ENCODE data around the gene ZBTB9. TPM values are rescaled to one million over a fixed set of nuclear protein-coding genes. Genes with fewer than 3 reads are reported as not detected.

ZBTB9 gene
- total RNA-seq, 4 donors from 2014 or later: 0.70 to 5.0 (median 2.6) TPM; not detected in 1

DNA sequence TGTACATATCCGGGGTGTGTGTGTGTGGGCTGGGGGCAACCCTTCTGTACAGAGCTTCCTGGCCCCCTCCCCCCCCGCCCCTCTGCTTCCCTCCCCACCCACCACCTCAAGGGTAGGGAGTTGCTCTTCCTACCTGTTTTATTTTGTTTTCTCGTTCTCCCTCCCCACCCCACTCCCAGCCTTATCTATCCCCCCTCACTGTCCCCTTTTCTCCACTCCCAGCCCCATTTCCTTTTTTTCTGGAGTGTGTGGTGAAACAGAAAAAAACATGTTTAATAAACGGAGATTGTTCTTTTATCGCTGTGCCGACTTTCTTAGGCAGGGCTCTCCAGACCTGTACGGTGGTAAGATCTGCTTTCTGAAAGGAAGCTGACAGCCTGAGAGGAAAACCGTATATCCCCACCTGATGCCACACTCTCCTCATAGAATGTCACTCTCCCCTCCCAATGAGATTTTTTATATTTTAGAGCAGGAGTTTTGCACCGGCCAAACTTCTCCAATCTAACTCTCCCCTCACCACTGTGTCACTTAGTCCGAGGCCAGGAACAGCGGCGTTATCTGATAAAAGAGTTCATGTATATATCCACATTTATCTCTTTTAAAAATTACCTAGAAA, 875 bp upstream of the ZBTB9 start:
- peak overlapping the region; percentile 63 to 83 (median 78) for H3K27ac ChIP-seq
- no peaks in the 10 kb centered on the region for H3K27me3 ChIP-seq
- TF ChIP-seq, protein P1, sequence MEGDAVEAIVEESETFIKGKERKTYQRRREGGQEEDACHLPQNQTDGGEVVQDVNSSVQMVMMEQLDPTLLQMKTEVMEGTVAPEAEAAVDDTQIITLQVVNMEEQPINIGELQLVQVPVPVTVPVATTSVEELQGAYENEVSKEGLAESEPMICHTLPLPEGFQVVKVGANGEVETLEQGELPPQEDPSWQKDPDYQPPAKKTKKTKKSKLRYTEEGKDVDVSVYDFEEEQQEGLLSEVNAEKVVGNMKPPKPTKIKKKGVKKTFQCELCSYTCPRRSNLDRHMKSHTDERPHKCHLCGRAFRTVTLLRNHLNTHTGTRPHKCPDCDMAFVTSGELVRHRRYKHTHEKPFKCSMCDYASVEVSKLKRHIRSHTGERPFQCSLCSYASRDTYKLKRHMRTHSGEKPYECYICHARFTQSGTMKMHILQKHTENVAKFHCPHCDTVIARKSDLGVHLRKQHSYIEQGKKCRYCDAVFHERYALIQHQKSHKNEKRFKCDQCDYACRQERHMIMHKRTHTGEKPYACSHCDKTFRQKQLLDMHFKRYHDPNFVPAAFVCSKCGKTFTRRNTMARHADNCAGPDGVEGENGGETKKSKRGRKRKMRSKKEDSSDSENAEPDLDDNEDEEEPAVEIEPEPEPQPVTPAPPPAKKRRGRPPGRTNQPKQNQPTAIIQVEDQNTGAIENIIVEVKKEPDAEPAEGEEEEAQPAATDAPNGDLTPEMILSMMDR (IDR thresholded peaks at IDR 0.05): no peak
- TF ChIP-seq POLR2A (IDR thresholded peaks at IDR 0.05): no peak
- H3K4me3 ChIP-seq: peak overlapping the region; percentile 62 to 91 (median 76)
- DNase-seq: peak in 1 of 3 donors; percentile 33
- no peaks in the 10 kb centered on the region for H3K36me3 ChIP-seq
- H3K4me1 ChIP-seq: peaks cover 0 to 21% (median 7%) of the 10 kb centered on the region in 4 donors
- no peaks in the 10 kb centered on the region for H3K9me3 ChIP-seq

DNA sequence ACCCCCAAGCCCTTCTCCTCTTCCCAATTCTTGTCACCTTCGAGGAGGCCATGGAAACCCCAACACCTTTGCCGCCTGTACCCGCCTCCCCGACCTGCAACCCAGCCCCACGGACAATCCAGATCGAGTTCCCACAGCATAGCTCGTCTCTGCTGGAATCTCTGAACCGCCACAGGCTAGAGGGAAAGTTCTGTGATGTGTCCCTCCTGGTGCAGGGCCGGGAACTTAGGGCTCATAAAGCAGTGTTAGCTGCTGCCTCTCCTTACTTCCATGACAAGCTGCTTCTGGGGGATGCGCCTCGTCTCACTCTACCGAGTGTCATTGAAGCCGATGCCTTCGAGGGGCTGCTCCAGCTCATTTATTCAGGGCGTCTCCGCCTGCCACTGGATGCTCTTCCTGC, 675 bp downstream of the ZBTB9 start:
- Histone ChIP-seq H3K36me3 (no peaks in the 10 kb centered on the region), H3K4me3 (peak overlapping the region; percentile 62 to 91 (median 76)), H3K9me3 (no peaks in the 10 kb centered on the region), H3K27ac (peak overlapping the region in 3 of 4 donors; percentile 63 to 83 (median 81)), H3K4me1 (peaks cover 0 to 21% (median 7%) of the 10 kb centered on the region in 4 donors), H3K27me3 (no peaks in the 10 kb centered on the region)
- no peak for TF ChIP-seq POLR2A (IDR thresholded peaks at IDR 0.05)
- TF ChIP-seq, protein P1 (IDR thresholded peaks at IDR 0.05): no peak
- DNase-seq: peak in 1 of 3 donors; percentile 46

DNA sequence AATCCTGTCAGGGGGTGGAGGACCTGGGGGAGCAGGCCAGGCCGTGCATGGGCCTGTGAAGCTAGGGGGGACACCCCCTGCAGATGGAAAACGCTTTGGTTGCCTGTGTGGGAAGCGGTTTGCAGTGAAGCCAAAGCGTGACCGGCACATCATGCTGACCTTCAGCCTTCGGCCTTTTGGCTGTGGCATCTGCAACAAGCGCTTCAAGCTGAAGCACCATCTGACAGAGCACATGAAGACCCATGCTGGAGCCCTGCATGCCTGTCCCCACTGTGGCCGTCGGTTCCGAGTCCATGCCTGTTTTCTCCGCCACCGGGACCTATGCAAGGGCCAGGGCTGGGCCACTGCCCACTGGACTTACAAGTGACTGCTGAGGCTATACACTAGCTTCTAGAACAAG, 1.8 kb downstream of the ZBTB9 start:
- peaks cover 0 to 21% (median 7%) of the 10 kb centered on the region in 4 donors for H3K4me1 ChIP-seq
- H3K27me3 ChIP-seq: no peaks in the 10 kb centered on the region
- no peak overlapping the region for H3K4me3 ChIP-seq
- H3K27ac ChIP-seq: no peak overlapping the region
- H3K36me3 ChIP-seq: no peaks in the 10 kb centered on the region
- DNase-seq: peak in 1 of 3 donors; percentile 41
- H3K9me3 ChIP-seq: no peaks in the 10 kb centered on the region
- no peak for TF ChIP-seq POLR2A (IDR thresholded peaks at IDR 0.05)
- TF ChIP-seq, protein P1 (IDR thresholded peaks at IDR 0.05): no peak

DNA sequence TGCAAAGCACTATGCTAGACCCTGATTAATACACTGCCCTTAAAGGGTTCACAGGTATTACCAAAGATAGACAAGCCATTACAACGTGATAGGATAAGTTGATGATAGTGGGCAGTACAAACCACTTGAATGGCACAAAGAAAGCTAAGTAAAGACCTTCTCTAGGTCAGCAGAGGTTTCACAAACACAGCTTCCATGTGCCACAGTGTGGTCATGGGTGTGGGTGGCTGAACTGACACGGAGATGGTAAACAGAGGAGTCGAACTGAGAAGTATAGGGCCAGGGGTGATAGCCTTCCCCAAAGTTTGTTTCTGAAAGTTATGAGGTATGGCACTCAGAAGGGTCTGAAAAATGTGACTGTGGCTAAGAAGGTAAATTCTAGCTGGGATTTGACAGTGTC, 4.3 kb downstream of the ZBTB9 start:
- TF ChIP-seq, protein P1 (IDR thresholded peaks at IDR 0.05): no peak
- TF ChIP-seq POLR2A (IDR thresholded peaks at IDR 0.05): no peak
- Histone ChIP-seq H3K27ac (no peak overlapping the region), H3K4me1 (peaks cover 0 to 10% (median 6%) of the 10 kb centered on the region in 4 donors), H3K36me3 (no peaks in the 10 kb centered on the region), H3K4me3 (no peak overlapping the region), H3K9me3 (no peaks in the 10 kb centered on the region), H3K27me3 (no peaks in the 10 kb centered on the region)
- no peak for DNase-seq

DNA sequence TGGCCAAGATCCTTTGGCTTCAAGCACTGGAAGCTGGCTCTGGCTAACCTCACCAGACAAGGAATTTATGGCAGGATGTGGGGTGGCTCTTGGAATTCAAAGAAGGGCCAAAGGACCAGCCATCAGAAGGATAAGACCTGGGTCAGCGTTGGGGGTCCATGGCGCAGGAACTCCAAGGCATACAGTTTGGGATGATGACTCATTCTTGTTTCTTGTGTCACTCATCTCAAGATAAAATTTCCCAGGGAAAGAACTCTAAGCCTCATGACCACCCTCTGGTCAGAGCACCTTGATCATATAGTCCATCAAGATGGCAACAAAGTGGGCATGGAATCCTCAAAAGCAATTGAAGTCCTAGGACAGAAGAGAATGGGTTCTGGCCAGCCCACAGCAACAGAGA, 4.8 kb downstream of the ZBTB9 start:
- TF ChIP-seq, protein P1 (IDR thresholded peaks at IDR 0.05): no peak
- no peak for TF ChIP-seq POLR2A (IDR thresholded peaks at IDR 0.05)
- no peak for DNase-seq

More for the DNA sequence above, 4.8 kb downstream of the ZBTB9 start:
- no peaks in the 10 kb centered on the region for H3K27me3 ChIP-seq
- H3K9me3 ChIP-seq: no peaks in the 10 kb centered on the region
- no peaks in the 10 kb centered on the region for H3K36me3 ChIP-seq
- H3K27ac ChIP-seq: no peak overlapping the region
- H3K4me1 ChIP-seq: peaks cover 0 to 10% (median 5%) of the 10 kb centered on the region in 4 donors
- no peak overlapping the region for H3K4me3 ChIP-seq
